Measurements from ENCODE around the gene BABAM2. TPM values are rescaled to one million over a fixed set of nuclear protein-coding genes. Genes with fewer than 3 reads are reported as not detected.

BABAM2 gene
- total and polyA plus RNA-seq, 9 of the 15 experiments (the other 6 are each of a cell fraction or from before 2014, with no cell fraction given), result 10.9 to 37.4 (median 25.6) TPM

DNA sequence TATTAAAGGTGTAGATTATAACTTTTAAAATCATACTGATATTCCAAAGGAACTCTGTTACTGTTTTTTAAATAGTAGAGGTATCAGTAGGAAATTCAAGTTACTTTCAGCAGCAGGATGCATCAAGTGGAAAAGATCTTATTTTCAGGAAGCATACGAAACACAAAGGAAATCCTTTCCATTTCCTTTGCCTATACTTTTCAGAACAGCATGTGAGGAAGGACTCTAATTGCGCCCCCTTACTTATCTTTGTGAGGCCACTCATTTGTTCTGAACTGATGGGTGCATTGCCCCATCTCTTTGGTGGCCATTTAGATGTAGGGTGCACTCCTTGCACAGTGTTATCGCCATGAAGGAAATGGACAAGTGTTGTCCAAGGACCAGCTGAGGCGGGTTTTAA is 145.3 kb downstream of the BABAM2 start:
- Histone ChIP-seq H4K20me1 (replicated peaks; ENCODE audit: control insufficient read depth, insufficient read depth, low read length) (no peaks in the 10 kb centered on the region), H3K79me2 (ENCODE audit: control insufficient read depth, insufficient read depth, low read length) (no peaks in the 10 kb centered on the region), H3K4me1 (replicated peaks in 1 of 2; ENCODE audit: control insufficient read depth in 2 of 2, insufficient read depth in 2 of 2, low read length in 2 of 2) (no peaks in the 10 kb centered on the region), H3K9ac (ENCODE audit: insufficient read depth in 1 of 2, low read depth in 2 of 2, low read length in 2 of 2) (no peak overlapping the region), H3K9me1 (ENCODE audit: control insufficient read depth, insufficient read depth, low read length) (no peaks in the 10 kb centered on the region), H3K27ac (ENCODE audit: extremely low read depth, low read depth, low read length) (no peak overlapping the region), H3K9me3 (replicated peaks; ENCODE audit: control insufficient read depth, insufficient read depth, low read depth, low read length) (no peaks in the 10 kb centered on the region), H3K4me3 (no peak overlapping the region), H3K4me2 (ENCODE audit: insufficient read depth, low read length) (no peak overlapping the region), H2AFZ (ENCODE audit: low read depth, low read length) (no peak overlapping the region), H3K36me3 (ENCODE audit: control insufficient read depth, insufficient read depth, low read length) (no peaks in the 10 kb centered on the region), H3K27me3 (ENCODE audit: control insufficient read depth in 2 of 2, insufficient read depth in 2 of 2, low read length in 2 of 2) (no peaks in the 10 kb centered on the region)
- in situ Hi-C loops (cut with MboI), result no loop called here
- ChIA-PET CTCF (ENCODE audit: low intra/inter-chr PET ratio) (no interaction called here), POLR2A (no interaction called here)
- ATAC-seq (no peak), DNase-seq (ENCODE audit: extremely low read depth in 1 of 4, low spot score in 3 of 4) (no peak), FAIRE-seq (no peak)
- BruUV-seq (replicated peaks), result no TSS peak
- intact Hi-C loops (cut with micrococcal nuclease), result no loop called here
- WGBS (ENCODE audit: insufficient coverage, low coverage, missing lambda C conversion rate), result 55% methylated on average over 4 of the region's 4 CpGs
- TF ChIP-seq MCM3 (IDR thresholded peaks at IDR 0.05), result no peak
- TF ChIP-seq ZNF780A (CRISPR knock-in tag; IDR thresholded peaks at IDR 0.05), result no peak
- no peak for TF ChIP-seq ZNF384 (IDR thresholded peaks at IDR 0.05; ENCODE audit: low read depth, low read length)
- no peak for TF ChIP-seq RBM34 (IDR thresholded peaks at IDR 0.05; ENCODE audit: borderline replicate concordance, insufficient read depth, low read length)
- TF ChIP-seq, protein P1, sequence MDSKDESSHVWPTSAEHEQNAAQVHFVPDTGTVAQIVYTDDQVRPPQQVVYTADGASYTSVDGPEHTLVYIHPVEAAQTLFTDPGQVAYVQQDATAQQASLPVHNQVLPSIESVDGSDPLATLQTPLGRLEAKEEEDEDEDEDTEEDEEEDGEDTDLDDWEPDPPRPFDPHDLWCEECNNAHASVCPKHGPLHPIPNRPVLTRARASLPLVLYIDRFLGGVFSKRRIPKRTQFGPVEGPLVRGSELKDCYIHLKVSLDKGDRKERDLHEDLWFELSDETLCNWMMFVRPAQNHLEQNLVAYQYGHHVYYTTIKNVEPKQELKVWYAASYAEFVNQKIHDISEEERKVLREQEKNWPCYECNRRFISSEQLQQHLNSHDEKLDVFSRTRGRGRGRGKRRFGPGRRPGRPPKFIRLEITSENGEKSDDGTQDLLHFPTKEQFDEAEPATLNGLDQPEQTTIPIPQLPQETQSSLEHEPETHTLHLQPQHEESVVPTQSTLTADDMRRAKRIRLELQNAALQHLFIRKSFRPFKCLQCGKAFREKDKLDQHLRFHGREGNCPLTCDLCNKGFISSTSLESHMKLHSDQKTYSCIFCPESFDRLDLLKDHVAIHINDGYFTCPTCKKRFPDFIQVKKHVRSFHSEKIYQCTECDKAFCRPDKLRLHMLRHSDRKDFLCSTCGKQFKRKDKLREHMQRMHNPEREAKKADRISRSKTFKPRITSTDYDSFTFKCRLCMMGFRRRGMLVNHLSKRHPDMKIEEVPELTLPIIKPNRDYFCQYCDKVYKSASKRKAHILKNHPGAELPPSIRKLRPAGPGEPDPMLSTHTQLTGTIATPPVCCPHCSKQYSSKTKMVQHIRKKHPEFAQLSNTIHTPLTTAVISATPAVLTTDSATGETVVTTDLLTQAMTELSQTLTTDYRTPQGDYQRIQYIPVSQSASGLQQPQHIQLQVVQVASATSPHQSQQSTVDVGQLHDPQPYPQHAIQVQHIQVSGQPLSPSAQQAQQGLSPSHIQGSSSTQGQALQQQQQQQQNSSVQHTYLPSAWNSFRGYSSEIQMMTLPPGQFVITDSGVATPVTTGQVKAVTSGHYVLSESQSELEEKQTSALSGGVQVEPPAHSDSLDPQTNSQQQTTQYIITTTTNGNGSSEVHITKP (IDR thresholded peaks at IDR 0.05; ENCODE audit: partially characterized antibody), result no peak
- TF ChIP-seq, protein P2, sequence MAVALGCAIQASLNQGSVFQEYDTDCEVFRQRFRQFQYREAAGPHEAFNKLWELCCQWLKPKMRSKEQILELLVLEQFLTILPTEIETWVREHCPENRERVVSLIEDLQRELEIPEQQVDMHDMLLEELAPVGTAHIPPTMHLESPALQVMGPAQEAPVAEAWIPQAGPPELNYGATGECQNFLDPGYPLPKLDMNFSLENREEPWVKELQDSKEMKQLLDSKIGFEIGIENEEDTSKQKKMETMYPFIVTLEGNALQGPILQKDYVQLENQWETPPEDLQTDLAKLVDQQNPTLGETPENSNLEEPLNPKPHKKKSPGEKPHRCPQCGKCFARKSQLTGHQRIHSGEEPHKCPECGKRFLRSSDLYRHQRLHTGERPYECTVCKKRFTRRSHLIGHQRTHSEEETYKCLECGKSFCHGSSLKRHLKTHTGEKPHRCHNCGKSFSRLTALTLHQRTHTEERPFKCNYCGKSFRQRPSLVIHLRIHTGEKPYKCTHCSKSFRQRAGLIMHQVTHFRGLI (CRISPR knock-in tag; IDR thresholded peaks at IDR 0.05), result no peak
